K562 (cell line): ENCODE results near the gene ECI1. TPM values are rescaled to one million over a fixed set of nuclear protein-coding genes. Genes with fewer than 3 reads are reported as not detected.

Experiments used
- CUX1 ChIP-seq: fragments of 200-800 bp; sonication (Bioruptor generic); IDR thresholded peaks from 2 replicates; pipeline ENCODE4 v1.6.1; 2016; ENCODE audit warnings: missing genetic modification characterization, missing compliant biosample characterization
- FIP1L1 ChIP-seq: fragments of 200-400 bp; formaldehyde crosslinking; IDR thresholded peaks from 2 replicates; pipeline ENCODE4 v1.6.1; 2018; ENCODE audit warnings: mild to moderate bottlenecking, low read depth, low read length; ENCODE audit not compliant: poor library complexity, severe bottlenecking
- JUN ChIP-seq, 2 experiments: sonication (generic) in 1 of 2; formaldehyde crosslinking in 1 of 2; IDR thresholded peaks; 2 replicates each; pipeline versions ENCODE4 v1.6.1 to v1.8.0; 2012 to 2022; ENCODE audit warnings: borderline replicate concordance in 2 of 2, mild to moderate bottlenecking in 2 of 2, improper control_type of control experiment in 1 of 2, low read depth in 1 of 2, low read length in 1 of 2, missing genetic modification reagents in 1 of 2
- MTA3 ChIP-seq: fragments of 450-650 bp; formaldehyde crosslinking; IDR thresholded peaks from 2 replicates; pipeline ENCODE4 v1.6.1; 2017; ENCODE audit warnings: mild to moderate bottlenecking, borderline replicate concordance
- POLR2B ChIP-seq: fragments of 450-650 bp; IDR thresholded peaks from 2 replicates; pipeline ENCODE4 v1.6.1; 2018; ENCODE audit warnings: low read depth; ENCODE audit not compliant: partially characterized antibody
- TBP ChIP-seq: optimal IDR thresholded peaks from 2 replicates; pipeline ENCODE3; 2011; ENCODE audit warnings: low read depth, low read length, improper control_type of control experiment
- WHSC1 ChIP-seq: IDR thresholded peaks from one replicate; pipeline ENCODE4 v1.6.1; 2012; ENCODE audit warnings: low read length, control low read depth, inconsistent platforms
- ZNF212 ChIP-seq: fragments of 450-650 bp; formaldehyde crosslinking; IDR thresholded peaks from 2 replicates; pipeline ENCODE4 v1.4.0; 2020; ENCODE audit warnings: mild to moderate bottlenecking
- ZNF584 ChIP-seq: fragments of 200-800 bp; sonication (Bioruptor generic); IDR thresholded peaks from 2 replicates; pipeline ENCODE4 v1.6.1; 2016; ENCODE audit warnings: low read depth, mild to moderate bottlenecking, missing genetic modification characterization, missing compliant biosample characterization
- polyA plus RNA-seq, 8 experiments: library from polyadenylated mRNA; depleted of rRNA in 4 of 8; stranded (reverse) in 5 of 8; unstranded in 3 of 8; fragments of >200 nt; fragmentation: Nextera tagmentation in 2 of 8; fragmentation: Illumina TruSeq in 1 of 8; extraction: Ambion mirVana in 2 of 8; extraction: Trizol in 1 of 8; gene quantifications; 2 replicates each; pipeline versions ENCODE4 v1.2.1 to v1.2.3, GENCODE V29; 2011 to 2014; ENCODE audit warnings: inconsistent platforms in 1 of 8, missing spikeins in 1 of 8
- total RNA-seq, 7 experiments: library from RNA; depleted of rRNA in 6 of 7; stranded (reverse); fragments of >200 nt in 6 of 7; fragmentation: Illumina TruSeq in 2 of 7; extraction: Trizol in 2 of 7; gene quantifications; 2 replicates each; pipeline versions ENCODE4 v1.2.1 to v1.2.3, GENCODE V29; 2011 to 2021; ENCODE audit warnings: low replicate concordance in 1 of 7

Gene ECI1
- total and polyA plus RNA-seq, 9 of the 15 experiments (the other 6 are each of a cell fraction or from before 2014, with no cell fraction given), result 4.7 to 189 (median 54.0) TPM

GRCh38 chr16:2237493-2238149, 13.8 kb downstream of the ECI1 start (continued):
- no peak for TF ChIP-seq JUN (IDR thresholded peaks at IDR 0.05; ENCODE audit: borderline replicate concordance, low read depth, low read length)
- no peak for TF ChIP-seq JUN (CRISPR knock-in tag; IDR thresholded peaks at IDR 0.05; ENCODE audit: borderline replicate concordance)
- TF ChIP-seq WHSC1, result no peak
- TF ChIP-seq ZNF212 (CRISPR knock-in tag), result no peak
- no peak for TF ChIP-seq ZNF584 (CRISPR knock-in tag)
- TF ChIP-seq MTA3, result no peak
- TF ChIP-seq CUX1 (CRISPR knock-in tag), result no peak
- TF ChIP-seq TBP, result no peak
- TF ChIP-seq POLR2B, result no peak
- peak; percentile 74 for TF ChIP-seq FIP1L1
